GM12864 (cell line): Measurements from ENCODE around the gene SEBOX.

Source experiments
- DNase-seq: peaks from one replicate; pipeline ENCODE4 v3.0.0-alpha.2; 2011; ENCODE audit warnings: low read depth
- H3K4me3 ChIP-seq: 2 replicates; pipeline ENCODE4 v1.5.1; 2011; ENCODE audit warnings: mild to moderate bottlenecking, low read depth, low read length, control low read depth
- CTCF ChIP-seq: IDR thresholded peaks from 2 replicates; pipeline ENCODE4 v1.5.1; 2011; ENCODE audit warnings: low read depth, mild to moderate bottlenecking, moderate library complexity, low read length, control low read depth, inconsistent platforms; ENCODE audit errors: missing control alignments

The SEBOX gene

GRCh38 chr17:28315846-28316705 lies 48.9 kb downstream of the SEBOX start:
- TF ChIP-seq CTCF: no peak
- no peak overlapping the region for H3K4me3 ChIP-seq
- no peak for DNase-seq

DNA sequence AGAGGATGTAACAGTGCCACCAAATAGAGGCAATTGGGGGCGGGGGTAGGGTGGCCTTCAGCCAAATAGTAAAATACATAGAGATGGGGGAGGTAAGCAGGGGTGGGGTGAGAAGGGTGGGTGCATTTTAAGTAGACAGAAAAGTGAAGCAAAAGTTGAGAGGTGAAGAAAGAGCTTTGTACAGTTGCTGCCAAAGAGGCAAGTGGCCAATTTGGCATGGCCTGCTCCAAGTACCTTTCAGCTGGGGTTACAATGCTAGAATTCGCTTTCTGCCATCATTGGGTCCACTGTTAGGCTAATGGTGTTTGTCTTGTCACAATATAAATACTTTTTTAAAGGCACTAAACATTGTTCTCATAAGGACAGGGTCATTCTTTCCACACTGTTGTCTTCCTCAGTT lies 51.2 kb downstream of the SEBOX start:
- no peak for TF ChIP-seq CTCF
- no peak overlapping the region for H3K4me3 ChIP-seq
- DNase-seq: no peak
